SU-DHL-6 (cell line): ENCODE measurements around the gene NID2.

Experiments used
- H2AFZ ChIP-seq: fragments of 200-600 bp; sonication (generic); 2 replicates; pipeline ENCODE4 v1.6.1; 2014; ENCODE audit warnings: low read depth, mild to moderate bottlenecking, moderate library complexity, mixed read lengths, antibody characterized with exemption, low read length; ENCODE audit not compliant: severe bottlenecking
- H3F3A ChIP-seq: fragments of 200-600 bp; shearing (Covaris generic); 2 replicates; pipeline ENCODE4 v1.6.0; 2016; ENCODE audit warnings: antibody characterized with exemption, mild to moderate bottlenecking; ENCODE audit not compliant: insufficient read depth
- H3K27ac ChIP-seq: fragments of 200-600 bp; sonication (generic); 2 replicates; pipeline ENCODE4 v1.5.1; 2016; ENCODE audit warnings: low read depth, mild to moderate bottlenecking, low read length, moderate library complexity, mixed read lengths
- H3K27me3 ChIP-seq: fragments of 200-600 bp; sonication (generic), shearing (Covaris generic); 2 replicates; pipeline ENCODE4 v1.6.0; 2014; ENCODE audit warnings: mild to moderate bottlenecking, low read length
- H3K36me3 ChIP-seq: fragments of 200-600 bp; sonication (generic); 2 replicates; pipeline ENCODE4 v1.6.1; 2014; ENCODE audit warnings: mild to moderate bottlenecking, low read length, mixed read lengths
- H3K4me2 ChIP-seq: fragments of 300-600, 200-600 bp; shearing (Covaris generic), sonication (generic); 2 replicates; pipeline ENCODE4 v1.6.0; 2014; ENCODE audit warnings: low read length, low read depth, mild to moderate bottlenecking; ENCODE audit not compliant: poor library complexity, severe bottlenecking
- H3K4me3 ChIP-seq: fragments of 200-600 bp; sonication (generic); 2 replicates; pipeline ENCODE4 v1.5.1; 2014; ENCODE audit warnings: antibody characterized with exemption, low read length, mild to moderate bottlenecking, mixed read lengths; ENCODE audit not compliant: insufficient read depth, poor library complexity, severe bottlenecking
- H3K79me2 ChIP-seq: fragments of 200-600 bp; sonication (generic); 2 replicates; pipeline ENCODE4 v1.6.1; 2014; ENCODE audit warnings: mild to moderate bottlenecking, low read length, moderate library complexity; ENCODE audit not compliant: insufficient read depth
- H3K9ac ChIP-seq: fragments of 200-600 bp; sonication (generic); 2 replicates; pipeline ENCODE4 v1.7.0; 2014; ENCODE audit warnings: mild to moderate bottlenecking, low read length
- H3K9me2 ChIP-seq: fragments of 200-600 bp; sonication (generic); replicated peaks from 2 replicates; pipeline ENCODE4 v1.6.1; 2014; ENCODE audit warnings: low read length; ENCODE audit not compliant: insufficient read depth
- H3K9me3 ChIP-seq: fragments of 200-600 bp; sonication (generic); 2 replicates; pipeline ENCODE4 v1.6.1; 2014; ENCODE audit warnings: low read length, mixed read lengths; ENCODE audit not compliant: insufficient read depth
- H4K20me1 ChIP-seq: fragments of 200-600 bp; sonication (generic); 2 replicates; pipeline ENCODE4 v1.6.1; 2014; ENCODE audit warnings: low read depth, mild to moderate bottlenecking, antibody characterized with exemption, low read length, moderate library complexity, mixed read lengths
- CTCF ChIP-seq: fragments of 200-600 bp; sonication (generic); IDR thresholded peaks from one replicate; pipeline ENCODE4 v1.5.1; 2017; ENCODE audit warnings: antibody characterized with exemption, mild to moderate bottlenecking, low read length, moderate library complexity; ENCODE audit not compliant: insufficient read depth, poor library complexity, severe bottlenecking
- EZH2phosphoT487 ChIP-seq: fragments of 200-600 bp; sonication (generic), shearing (Covaris generic); conservative IDR thresholded peaks from 2 replicates; pipeline ENCODE4 v1.6.1; 2018; ENCODE audit warnings: mild to moderate bottlenecking, antibody characterized with exemption, low read length, moderate library complexity, mixed read lengths

The NID2 gene

GRCh38 chr14:51979088-51979709 is 89.7 kb downstream of the NID2 start:
- Histone ChIP-seq H3K9ac (no peak overlapping the region), H3K4me3 (no peak overlapping the region), H3K79me2 (no peaks in the 10 kb centered on the region), H3K9me2 (no peaks in the 10 kb centered on the region), H3K9me3 (no peaks in the 10 kb centered on the region), H3K4me2 (no peak overlapping the region), H3K27me3 (no peaks in the 10 kb centered on the region), H3K36me3 (no peaks in the 10 kb centered on the region), H3F3A (no peaks in the 10 kb centered on the region), H2AFZ (peak overlapping the region; percentile 24), H4K20me1 (no peaks in the 10 kb centered on the region), H3K27ac (no peak overlapping the region)
- TF ChIP-seq CTCF = peak; percentile 96
- no peak for TF ChIP-seq EZH2phosphoT487

GRCh38 chr14:51978681-51979085 is 90.2 kb downstream of the NID2 start:
- Histone ChIP-seq H3K9ac (no peak overlapping the region), H3K9me3 (no peaks in the 10 kb centered on the region), H3K9me2 (no peaks in the 10 kb centered on the region), H3K79me2 (no peaks in the 10 kb centered on the region), H3F3A (no peaks in the 10 kb centered on the region), H3K27me3 (no peaks in the 10 kb centered on the region), H3K4me2 (no peak overlapping the region), H3K27ac (no peak overlapping the region), H4K20me1 (no peaks in the 10 kb centered on the region), H3K4me3 (no peak overlapping the region), H2AFZ (peak overlapping the region; percentile 24), H3K36me3 (no peaks in the 10 kb centered on the region)
- TF ChIP-seq CTCF = no peak
- no peak for TF ChIP-seq EZH2phosphoT487

- Histone ChIP-seq H3K27ac (no peak overlapping the region), H3F3A (no peaks in the 10 kb centered on the region), H2AFZ (no peak overlapping the region), H3K9me2 (no peaks in the 10 kb centered on the region), H3K9me3 (no peaks in the 10 kb centered on the region), H3K4me3 (no peak overlapping the region), H3K4me2 (no peak overlapping the region), H3K79me2 (no peaks in the 10 kb centered on the region), H3K36me3 (no peaks in the 10 kb centered on the region), H3K27me3 (no peaks in the 10 kb centered on the region), H4K20me1 (no peaks in the 10 kb centered on the region), H3K9ac (no peak overlapping the region)
- TF ChIP-seq CTCF = no peak
Measured at GRCh38 chr14:51977075-51977474, 91.8 kb downstream of the NID2 start.

- Histone ChIP-seq H3K4me2 (no peak overlapping the region), H3K9ac (no peak overlapping the region), H2AFZ (no peak overlapping the region), H3K27me3 (no peaks in the 10 kb centered on the region), H3K9me2 (no peaks in the 10 kb centered on the region), H3F3A (no peaks in the 10 kb centered on the region), H3K27ac (no peak overlapping the region), H3K4me3 (no peak overlapping the region), H3K9me3 (no peaks in the 10 kb centered on the region), H3K79me2 (no peaks in the 10 kb centered on the region), H3K36me3 (no peaks in the 10 kb centered on the region), H4K20me1 (no peaks in the 10 kb centered on the region)
- TF ChIP-seq EZH2phosphoT487 = no peak
Measured at GRCh38 chr14:51972566-51972965, 96.3 kb downstream of the NID2 start.
